Loucy (cell line): ENCODE measurements around the gene CAMTA1.

Experiments
- H2AFZ ChIP-seq: fragments of 200-600 bp; sonication (generic); 2 replicates; pipeline ENCODE4 v1.6.0; 2016; ENCODE audit warnings: antibody characterized with exemption, mild to moderate bottlenecking, low read length, moderate library complexity
- H3F3A ChIP-seq: fragments of 200-600 bp; 2 replicates; pipeline ENCODE4 v1.6.0; 2016; ENCODE audit warnings: antibody characterized with exemption, low read depth, mild to moderate bottlenecking
- H3K27me3 ChIP-seq: fragments of 200-600 bp; sonication (generic); 2 replicates; pipeline ENCODE4 v1.6.1; 2014; ENCODE audit warnings: low read length, mild to moderate bottlenecking; ENCODE audit not compliant: insufficient read depth, poor library complexity, severe bottlenecking
- H3K36me3 ChIP-seq: fragments of 200-600 bp; sonication (generic); 2 replicates; pipeline ENCODE4 v1.6.1; 2016; ENCODE audit warnings: low read length; ENCODE audit not compliant: insufficient read depth
- H3K4me1 ChIP-seq: fragments of 200-600 bp; sonication (generic); 2 replicates; pipeline ENCODE4 v1.5.1; 2014; ENCODE audit warnings: low read length, mild to moderate bottlenecking; ENCODE audit not compliant: insufficient read depth, poor library complexity, severe bottlenecking
- H3K4me2 ChIP-seq: fragments of 200-600 bp; sonication (generic); 2 replicates; pipeline ENCODE4 v1.6.0; 2014; ENCODE audit warnings: antibody characterized with exemption, low read length, low read depth, mild to moderate bottlenecking; ENCODE audit not compliant: poor library complexity, severe bottlenecking
- H3K4me3 ChIP-seq: fragments of 200-600 bp; sonication (generic); 2 replicates; pipeline ENCODE4 v1.5.1; 2014; ENCODE audit warnings: low read length, mild to moderate bottlenecking, mixed read lengths; ENCODE audit not compliant: poor library complexity, severe bottlenecking
- H3K79me2 ChIP-seq: fragments of 200-600 bp; sonication (generic); 2 replicates; pipeline ENCODE4 v1.6.1; 2014; ENCODE audit warnings: low read length; ENCODE audit not compliant: insufficient read depth
- H3K9ac ChIP-seq: fragments of 200-600 bp; sonication (generic); 2 replicates; pipeline ENCODE4 v1.6.0; 2014; ENCODE audit warnings: mild to moderate bottlenecking, low read depth, low read length, moderate library complexity; ENCODE audit not compliant: poor library complexity, severe bottlenecking
- H3K9me2 ChIP-seq: fragments of 200-600 bp; sonication (generic); replicated peaks from 2 replicates; pipeline ENCODE4 v1.6.1; 2016; ENCODE audit warnings: low read depth, low read length, mixed read lengths
- H3K9me3 ChIP-seq: fragments of 200-600 bp; sonication (generic); 2 replicates; pipeline ENCODE4 v1.6.1; 2014; ENCODE audit warnings: mild to moderate bottlenecking, antibody characterized with exemption, low read length, low read depth; ENCODE audit not compliant: insufficient read depth
- H4K20me1 ChIP-seq: fragments of 200-600 bp; sonication (generic); 2 replicates; pipeline ENCODE4 v1.6.0; 2014; ENCODE audit warnings: antibody characterized with exemption, low read length, mild to moderate bottlenecking; ENCODE audit not compliant: insufficient read depth, poor library complexity, severe bottlenecking
- EZH2phosphoT487 ChIP-seq: fragments of 200-600 bp; IDR thresholded peaks from 2 replicates; pipeline ENCODE4 v1.6.1; 2018; ENCODE audit warnings: antibody characterized with exemption, mild to moderate bottlenecking, moderate library complexity, borderline replicate concordance
- TF ChIP-seq, protein P1 (sequence below): fragments of 200-600 bp; sonication (generic); conservative IDR thresholded peaks from 2 replicates; pipeline ENCODE4 v1.5.1; 2014; ENCODE audit warnings: mild to moderate bottlenecking, antibody characterized with exemption, low read length

Gene CAMTA1

DNA sequence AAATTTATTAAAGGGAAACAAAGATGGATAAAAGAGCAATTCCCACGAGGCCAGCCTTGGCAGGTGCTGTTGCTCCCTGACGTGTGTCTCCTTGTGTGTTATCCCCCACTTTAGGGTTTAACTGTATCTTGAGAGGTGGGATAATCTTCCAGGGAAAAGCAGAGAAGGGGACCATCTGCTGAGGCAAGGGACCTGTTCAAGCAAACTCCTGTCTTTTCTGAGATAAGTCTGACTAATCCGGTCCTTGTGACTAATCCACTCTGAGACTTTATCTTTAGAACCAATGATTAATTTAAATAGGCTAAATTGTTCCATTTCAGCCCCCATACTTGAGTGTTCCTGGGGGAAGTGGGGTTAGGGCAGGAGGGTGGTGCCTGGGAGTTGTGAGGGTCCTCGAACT lies 163.6 kb downstream of the CAMTA1 start:
- H3K9me3 ChIP-seq: no peaks in the 10 kb centered on the region
- H3K4me1 ChIP-seq: no peaks in the 10 kb centered on the region
- H2AFZ ChIP-seq: no peak overlapping the region
- no peak for TF ChIP-seq EZH2phosphoT487
- TF ChIP-seq, protein P1, sequence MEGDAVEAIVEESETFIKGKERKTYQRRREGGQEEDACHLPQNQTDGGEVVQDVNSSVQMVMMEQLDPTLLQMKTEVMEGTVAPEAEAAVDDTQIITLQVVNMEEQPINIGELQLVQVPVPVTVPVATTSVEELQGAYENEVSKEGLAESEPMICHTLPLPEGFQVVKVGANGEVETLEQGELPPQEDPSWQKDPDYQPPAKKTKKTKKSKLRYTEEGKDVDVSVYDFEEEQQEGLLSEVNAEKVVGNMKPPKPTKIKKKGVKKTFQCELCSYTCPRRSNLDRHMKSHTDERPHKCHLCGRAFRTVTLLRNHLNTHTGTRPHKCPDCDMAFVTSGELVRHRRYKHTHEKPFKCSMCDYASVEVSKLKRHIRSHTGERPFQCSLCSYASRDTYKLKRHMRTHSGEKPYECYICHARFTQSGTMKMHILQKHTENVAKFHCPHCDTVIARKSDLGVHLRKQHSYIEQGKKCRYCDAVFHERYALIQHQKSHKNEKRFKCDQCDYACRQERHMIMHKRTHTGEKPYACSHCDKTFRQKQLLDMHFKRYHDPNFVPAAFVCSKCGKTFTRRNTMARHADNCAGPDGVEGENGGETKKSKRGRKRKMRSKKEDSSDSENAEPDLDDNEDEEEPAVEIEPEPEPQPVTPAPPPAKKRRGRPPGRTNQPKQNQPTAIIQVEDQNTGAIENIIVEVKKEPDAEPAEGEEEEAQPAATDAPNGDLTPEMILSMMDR: no peak
- H3K9me2 ChIP-seq: no peaks in the 10 kb centered on the region
- no peaks in the 10 kb centered on the region for H3K36me3 ChIP-seq
- no peak overlapping the region for H3K4me3 ChIP-seq
- H3K9ac ChIP-seq: no peak overlapping the region
- H3F3A ChIP-seq: no peaks in the 10 kb centered on the region
- H4K20me1 ChIP-seq: no peaks in the 10 kb centered on the region
- no peaks in the 10 kb centered on the region for H3K27me3 ChIP-seq
- no peaks in the 10 kb centered on the region for H3K79me2 ChIP-seq
- H3K4me2 ChIP-seq: no peak overlapping the region

DNA sequence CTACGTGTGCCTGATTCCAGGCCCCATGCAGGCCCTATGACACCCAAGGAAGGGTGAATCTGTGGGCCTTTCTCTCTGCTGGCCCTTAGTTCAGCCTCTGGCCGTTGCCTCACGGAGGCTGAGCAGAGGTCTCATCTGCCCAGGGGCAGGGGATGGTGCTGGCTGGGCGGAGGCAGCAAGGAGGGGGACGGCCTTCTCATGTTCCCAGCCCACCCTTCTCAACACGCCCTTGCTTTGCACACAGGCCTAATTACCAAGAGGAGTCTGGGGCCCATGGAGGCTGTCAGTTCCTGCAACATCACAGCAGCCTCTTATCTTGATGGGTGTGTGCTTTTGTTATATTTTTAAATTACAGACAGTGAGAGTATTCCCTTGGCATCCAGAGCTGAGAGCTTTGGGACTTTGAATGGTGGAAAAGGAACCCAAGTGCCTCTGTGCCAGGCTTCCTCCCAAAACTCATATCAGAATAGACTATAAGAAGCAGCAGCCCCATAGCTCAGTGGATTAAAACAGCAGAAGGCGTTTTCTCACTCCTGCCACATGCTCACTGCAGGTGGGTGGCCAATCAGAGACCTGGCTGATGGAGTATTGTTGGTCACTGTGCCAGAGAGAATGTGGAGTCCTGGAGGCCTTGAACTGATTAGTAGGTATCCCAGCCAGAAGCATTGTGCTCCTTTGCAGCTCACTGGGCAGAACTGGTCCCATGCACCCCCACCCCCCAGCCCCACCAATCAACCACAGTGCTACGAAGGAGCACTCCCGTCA lies 164.9 kb downstream of the CAMTA1 start:
- no peaks in the 10 kb centered on the region for H3K9me3 ChIP-seq
- no peaks in the 10 kb centered on the region for H3K36me3 ChIP-seq
- no peaks in the 10 kb centered on the region for H3K9me2 ChIP-seq
- TF ChIP-seq EZH2phosphoT487: no peak
- TF ChIP-seq, protein P1: no peak
- no peaks in the 10 kb centered on the region for H3F3A ChIP-seq
- no peaks in the 10 kb centered on the region for H3K27me3 ChIP-seq
- no peaks in the 10 kb centered on the region for H3K4me1 ChIP-seq
- no peak overlapping the region for H3K4me2 ChIP-seq
- H3K4me3 ChIP-seq: no peak overlapping the region
- H2AFZ ChIP-seq: no peak overlapping the region
- no peaks in the 10 kb centered on the region for H3K79me2 ChIP-seq
- no peaks in the 10 kb centered on the region for H4K20me1 ChIP-seq
- no peak overlapping the region for H3K9ac ChIP-seq

DNA sequence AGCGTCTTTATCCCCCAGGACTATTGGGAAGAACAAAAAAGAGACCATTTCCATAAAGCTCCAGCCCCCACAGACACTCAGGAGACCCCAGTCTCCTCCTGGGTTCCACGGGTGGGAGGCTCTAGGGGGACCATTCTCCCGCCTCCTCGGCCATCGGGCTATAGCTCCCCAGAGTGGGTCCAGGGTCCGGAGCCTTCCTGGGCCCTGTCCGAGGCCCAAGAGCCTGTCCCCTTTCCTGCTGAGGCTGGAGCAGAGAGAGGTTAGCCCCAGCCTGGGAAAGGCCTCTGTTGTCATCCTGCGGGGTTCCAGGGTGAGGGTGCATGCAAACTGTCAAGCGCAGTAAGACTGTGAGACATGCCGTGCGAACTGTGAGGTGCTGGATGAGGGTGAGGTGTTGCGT lies 166.3 kb downstream of the CAMTA1 start:
- no peak overlapping the region for H3K4me3 ChIP-seq
- H3K9me2 ChIP-seq: no peaks in the 10 kb centered on the region
- TF ChIP-seq EZH2phosphoT487: no peak
- TF ChIP-seq, protein P1: no peak
- no peak overlapping the region for H2AFZ ChIP-seq
- no peaks in the 10 kb centered on the region for H4K20me1 ChIP-seq
- H3K27me3 ChIP-seq: no peaks in the 10 kb centered on the region
- H3F3A ChIP-seq: no peaks in the 10 kb centered on the region
- H3K4me1 ChIP-seq: no peaks in the 10 kb centered on the region
- no peaks in the 10 kb centered on the region for H3K36me3 ChIP-seq
- no peaks in the 10 kb centered on the region for H3K9me3 ChIP-seq
- H3K9ac ChIP-seq: no peak overlapping the region
- no peak overlapping the region for H3K4me2 ChIP-seq
- H3K79me2 ChIP-seq: no peaks in the 10 kb centered on the region
